ENCODE data around the gene PRDX6.
A peak's percentile ranks its signal among the peaks of the same experiment; 100 is the strongest.

PRDX6 gene

GRCh38 chr1:173478094-173478674 is 1.0 kb downstream of the PRDX6 start:
- H3K9me3 ChIP-seq (ENCODE audit: insufficient read depth, low read length): no peaks in the 10 kb centered on the region
- no peaks in the 10 kb centered on the region for H3K27me3 ChIP-seq (ENCODE audit: low read length)
- H3F3A ChIP-seq (ENCODE audit: insufficient read depth): 0 out of 2 replicates have a peak, but pooled peaks cover 4% of the 10 kb centered on the region
- H3K9me2 ChIP-seq (replicated peaks; ENCODE audit: insufficient read depth, low read length): no peaks in the 10 kb centered on the region
- H2AFZ ChIP-seq (ENCODE audit: low read depth, low read length, severe bottlenecking): peak overlapping the region; percentile 39
- peaks cover 52% of the 10 kb centered on the region for H3K79me2 ChIP-seq (ENCODE audit: insufficient read depth, low read length)
- H3K36me3 ChIP-seq (ENCODE audit: low read length): peaks cover 17% of the 10 kb centered on the region; the same call in 1 of the 2 replicates
- TF ChIP-seq EZH2phosphoT487 (conservative IDR thresholded peaks at IDR 0.05; ENCODE audit: low read length): no peak
- TF ChIP-seq, protein P1, sequence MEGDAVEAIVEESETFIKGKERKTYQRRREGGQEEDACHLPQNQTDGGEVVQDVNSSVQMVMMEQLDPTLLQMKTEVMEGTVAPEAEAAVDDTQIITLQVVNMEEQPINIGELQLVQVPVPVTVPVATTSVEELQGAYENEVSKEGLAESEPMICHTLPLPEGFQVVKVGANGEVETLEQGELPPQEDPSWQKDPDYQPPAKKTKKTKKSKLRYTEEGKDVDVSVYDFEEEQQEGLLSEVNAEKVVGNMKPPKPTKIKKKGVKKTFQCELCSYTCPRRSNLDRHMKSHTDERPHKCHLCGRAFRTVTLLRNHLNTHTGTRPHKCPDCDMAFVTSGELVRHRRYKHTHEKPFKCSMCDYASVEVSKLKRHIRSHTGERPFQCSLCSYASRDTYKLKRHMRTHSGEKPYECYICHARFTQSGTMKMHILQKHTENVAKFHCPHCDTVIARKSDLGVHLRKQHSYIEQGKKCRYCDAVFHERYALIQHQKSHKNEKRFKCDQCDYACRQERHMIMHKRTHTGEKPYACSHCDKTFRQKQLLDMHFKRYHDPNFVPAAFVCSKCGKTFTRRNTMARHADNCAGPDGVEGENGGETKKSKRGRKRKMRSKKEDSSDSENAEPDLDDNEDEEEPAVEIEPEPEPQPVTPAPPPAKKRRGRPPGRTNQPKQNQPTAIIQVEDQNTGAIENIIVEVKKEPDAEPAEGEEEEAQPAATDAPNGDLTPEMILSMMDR (IDR thresholded peaks at IDR 0.05; ENCODE audit: insufficient read depth, low read length, poor library complexity, severe bottlenecking): no peak
- no peak overlapping the region for H3K27ac ChIP-seq (ENCODE audit: low read depth, low read length)
- peak overlapping the region; percentile 69 for H3K4me3 ChIP-seq (ENCODE audit: insufficient read depth, low read length, poor library complexity, severe bottlenecking)
- H4K20me1 ChIP-seq (ENCODE audit: low read depth, low read length): no peaks in the 10 kb centered on the region
- H3K9ac ChIP-seq (ENCODE audit: low read length): peak overlapping the region; percentile 76
- H3K4me2 ChIP-seq (ENCODE audit: low read depth, low read length, poor library complexity, severe bottlenecking): peak overlapping the region; percentile 74

DNA sequence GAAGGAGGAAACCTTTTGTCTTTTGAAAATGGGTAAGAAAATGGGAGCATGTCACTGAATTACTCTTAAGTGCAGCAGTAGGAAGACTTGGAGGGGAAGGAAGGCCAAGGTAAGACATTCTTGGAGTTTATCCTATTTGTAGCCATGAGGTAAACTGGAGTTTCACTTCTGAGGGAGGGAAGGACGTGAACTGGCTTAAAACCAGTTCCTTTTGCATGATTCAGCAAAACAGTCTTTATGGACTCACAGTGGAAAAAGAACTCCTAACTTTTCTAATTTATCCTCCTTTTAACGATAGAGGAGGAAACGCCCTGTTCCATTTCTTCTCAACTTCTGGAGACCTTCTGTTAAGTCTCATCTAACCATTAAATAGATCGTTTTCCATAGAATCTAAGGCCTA is 2.5 kb downstream of the PRDX6 start:
- Histone ChIP-seq H3K9me3 (ENCODE audit: insufficient read depth, low read length) (no peaks in the 10 kb centered on the region), H4K20me1 (ENCODE audit: low read depth, low read length) (no peaks in the 10 kb centered on the region), H3K4me3 (ENCODE audit: insufficient read depth, low read length, poor library complexity, severe bottlenecking) (no peak overlapping the region), H3K9me2 (replicated peaks; ENCODE audit: insufficient read depth, low read length) (no peaks in the 10 kb centered on the region), H3K4me2 (ENCODE audit: low read depth, low read length, poor library complexity, severe bottlenecking) (no peak overlapping the region), H3K79me2 (ENCODE audit: insufficient read depth, low read length) (peaks cover 42% of the 10 kb centered on the region), H3F3A (ENCODE audit: insufficient read depth) (0 out of 2 replicates have a peak, but pooled peaks cover 4% of the 10 kb centered on the region), H3K36me3 (ENCODE audit: low read length) (peaks cover 23% of the 10 kb centered on the region; the same call in 1 of the 2 replicates), H3K9ac (ENCODE audit: low read length) (no peak overlapping the region), H3K27me3 (ENCODE audit: low read length) (no peaks in the 10 kb centered on the region), H3K27ac (ENCODE audit: low read depth, low read length) (no peak overlapping the region), H2AFZ (ENCODE audit: low read depth, low read length, severe bottlenecking) (no peak overlapping the region)
- TF ChIP-seq, protein P1 (IDR thresholded peaks at IDR 0.05; ENCODE audit: insufficient read depth, low read length, poor library complexity, severe bottlenecking): no peak
- no peak for TF ChIP-seq EZH2phosphoT487 (conservative IDR thresholded peaks at IDR 0.05; ENCODE audit: low read length)

GRCh38 chr1:173481195-173481772 is 4.1 kb downstream of the PRDX6 start:
- Histone ChIP-seq H3K27ac (ENCODE audit: low read depth, low read length) (no peak overlapping the region), H3K4me2 (ENCODE audit: low read depth, low read length, poor library complexity, severe bottlenecking) (no peak overlapping the region), H3K9ac (ENCODE audit: low read length) (no peak overlapping the region), H3K79me2 (ENCODE audit: insufficient read depth, low read length) (peaks cover 29% of the 10 kb centered on the region), H3K36me3 (ENCODE audit: low read length) (peaks cover 34% of the 10 kb centered on the region), H3K4me3 (ENCODE audit: insufficient read depth, low read length, poor library complexity, severe bottlenecking) (no peak overlapping the region), H3K27me3 (ENCODE audit: low read length) (no peaks in the 10 kb centered on the region), H3F3A (ENCODE audit: insufficient read depth) (no peaks in the 10 kb centered on the region), H3K9me2 (replicated peaks; ENCODE audit: insufficient read depth, low read length) (no peaks in the 10 kb centered on the region), H4K20me1 (ENCODE audit: low read depth, low read length) (no peaks in the 10 kb centered on the region), H3K9me3 (ENCODE audit: insufficient read depth, low read length) (no peaks in the 10 kb centered on the region), H2AFZ (ENCODE audit: low read depth, low read length, severe bottlenecking) (no peak overlapping the region)
- no peak for TF ChIP-seq EZH2phosphoT487 (conservative IDR thresholded peaks at IDR 0.05; ENCODE audit: low read length)
- TF ChIP-seq, protein P1 (IDR thresholded peaks at IDR 0.05; ENCODE audit: insufficient read depth, low read length, poor library complexity, severe bottlenecking): no peak
